NOMO-1 treated with DMSO at 0.1 percent for 48 hours (cell line): ENCODE results near the gene ZRANB3.
"Not testable (repeated sequence)": the region's sequence is repeated elsewhere in the genome, so short reads cannot be mapped to it uniquely, and the experiment has no call there.

Source experiments
- DNase-seq: peaks from one replicate; lab custom pipeline; 2025; ENCODE audit not compliant: unreplicated experiment; lab: John Stamatoyannopoulos, UW

ZRANB3 gene

DNA sequence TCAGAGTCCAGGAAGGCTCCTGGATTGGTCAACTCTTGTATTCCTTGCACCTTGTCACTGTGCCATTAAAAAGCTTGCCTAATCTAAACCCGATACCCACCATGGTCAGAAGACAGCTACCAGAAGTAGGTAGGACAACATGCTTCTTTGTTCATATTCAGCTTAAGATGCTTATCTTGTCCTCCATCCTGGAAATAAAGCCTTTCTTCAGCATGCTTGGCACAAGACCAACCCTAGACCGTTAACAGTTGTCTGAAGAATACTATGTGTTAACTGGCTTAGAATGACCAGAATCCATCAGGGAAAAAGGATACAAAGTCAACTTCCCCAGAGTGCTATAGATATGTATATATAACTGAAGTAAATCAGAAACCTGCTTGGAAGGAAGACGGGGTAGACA, 193.9 kb downstream of the ZRANB3 start:
- DNase-seq, result no peak

GRCh38 chr2:135335256-135335655, 195.8 kb downstream of the ZRANB3 start:
- DNase-seq, result no peak

GRCh38 chr2:135327146-135327545, 203.9 kb downstream of the ZRANB3 start:
- no peak for DNase-seq

GRCh38 chr2:135320465-135321355, 210.3 kb downstream of the ZRANB3 start:
- DNase-seq, result no peak

GRCh38 chr2:135318808-135319207, 212.2 kb downstream of the ZRANB3 start:
- DNase-seq, result no peak

DNA sequence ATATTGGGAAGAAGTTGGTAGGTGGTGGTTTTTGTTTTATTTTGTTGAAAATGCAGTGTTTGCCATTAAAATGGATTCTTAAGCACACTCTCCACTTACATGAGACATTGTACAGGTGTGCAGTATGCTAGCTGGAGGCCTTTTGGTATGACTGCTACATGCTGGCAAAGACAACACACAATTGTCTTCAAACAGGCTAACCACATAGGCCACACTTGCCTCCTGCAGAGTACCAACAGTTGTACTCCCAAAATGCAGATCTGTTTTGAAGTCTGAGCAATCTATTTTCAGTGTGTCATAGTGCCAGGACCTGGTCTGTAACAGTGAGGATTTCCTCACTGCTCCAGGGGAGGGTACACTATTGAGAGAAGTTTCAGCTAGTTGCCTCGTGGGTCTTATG, 213.6 kb downstream of the ZRANB3 start:
- DNase-seq, result no peak

DNA sequence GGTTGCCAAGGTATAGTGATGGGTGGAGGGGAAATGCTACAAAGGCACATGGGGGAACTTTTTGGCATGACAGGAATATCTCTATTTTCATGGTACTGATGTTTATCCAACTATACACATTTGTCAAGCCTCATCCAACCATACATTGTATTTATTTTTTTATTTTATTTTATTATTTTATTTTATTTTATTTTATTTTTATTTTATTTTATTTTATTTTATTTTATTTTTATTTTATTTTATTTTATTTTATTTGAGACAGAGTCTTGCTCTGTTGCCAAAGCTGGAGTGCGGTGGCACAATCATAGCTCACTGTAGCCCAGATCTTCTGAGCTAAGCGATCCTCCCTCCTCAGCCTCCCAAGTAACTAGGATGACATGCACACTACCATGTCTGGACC, 219.1 kb downstream of the ZRANB3 start:
- DNase-seq, result no peak

DNA sequence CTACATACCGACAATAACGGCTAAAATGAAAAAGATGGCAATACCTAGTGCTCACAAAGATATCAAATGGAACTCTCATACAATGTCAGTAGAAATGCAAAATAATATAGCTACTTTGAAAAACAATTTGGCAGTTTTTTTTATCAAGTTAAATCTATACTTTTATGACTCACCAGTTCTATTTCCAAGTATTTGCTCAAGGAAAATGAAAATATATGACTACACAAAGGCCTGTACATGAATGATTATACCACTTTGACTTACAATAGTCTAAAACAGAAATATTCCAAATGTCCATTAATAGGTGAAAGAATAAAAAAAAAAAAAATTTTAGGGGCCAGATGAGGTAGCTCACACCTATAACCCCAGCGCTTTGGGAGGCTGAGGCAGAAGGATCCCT, 219.8 kb downstream of the ZRANB3 start:
- DNase-seq, result no peak

- DNase-seq, result no peak
Observed at GRCh38 chr2:135304694-135305093, 226.3 kb downstream of the ZRANB3 start.

- peak; percentile 76 for DNase-seq
Observed at GRCh38 chr2:135299658-135300244, 231.3 kb downstream of the ZRANB3 start.

DNA sequence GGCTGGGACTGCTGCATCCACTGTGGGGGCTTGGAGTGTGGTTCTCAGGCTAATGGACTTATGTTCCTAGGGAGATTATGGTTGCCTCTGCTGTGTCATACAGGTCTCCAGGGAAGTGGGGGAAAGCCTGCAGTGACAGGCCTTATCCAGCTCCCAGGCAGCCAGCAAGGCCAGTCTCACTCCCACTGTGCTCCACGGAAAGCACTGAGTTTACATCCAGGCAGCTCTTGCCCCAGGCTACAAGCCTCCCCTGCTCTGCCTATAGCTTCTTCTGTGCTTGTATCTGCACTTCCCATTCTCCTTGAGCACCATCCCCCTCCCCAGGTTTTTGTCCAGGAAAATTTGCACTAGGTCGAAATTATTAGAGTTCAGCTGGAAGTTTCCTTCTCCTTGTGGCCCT, 231.9 kb downstream of the ZRANB3 start:
- DNase-seq, result no peak

DNA sequence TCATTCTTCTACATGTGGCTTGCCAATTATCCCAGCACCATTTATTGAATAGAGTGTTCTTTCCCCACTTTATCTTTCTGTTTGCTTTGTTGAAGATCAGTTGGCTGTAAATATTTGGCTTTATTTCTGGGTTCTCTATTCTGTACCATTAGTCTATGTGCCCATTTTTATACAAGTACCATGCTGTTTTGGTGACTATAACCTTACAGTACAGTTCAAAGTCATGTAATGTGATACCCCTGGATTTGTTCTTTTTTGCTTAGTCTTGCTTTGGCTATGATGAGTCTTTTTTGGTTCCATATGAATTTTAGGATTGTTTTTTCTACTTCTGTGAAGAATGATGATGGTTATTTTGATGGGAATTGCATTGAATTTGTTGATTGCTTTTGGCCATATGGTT, 243.9 kb downstream of the ZRANB3 start:
- not testable (repeated sequence) for DNase-seq

GRCh38 chr2:135285391-135285790, 245.6 kb downstream of the ZRANB3 start:
- DNase-seq, result no peak

DNA sequence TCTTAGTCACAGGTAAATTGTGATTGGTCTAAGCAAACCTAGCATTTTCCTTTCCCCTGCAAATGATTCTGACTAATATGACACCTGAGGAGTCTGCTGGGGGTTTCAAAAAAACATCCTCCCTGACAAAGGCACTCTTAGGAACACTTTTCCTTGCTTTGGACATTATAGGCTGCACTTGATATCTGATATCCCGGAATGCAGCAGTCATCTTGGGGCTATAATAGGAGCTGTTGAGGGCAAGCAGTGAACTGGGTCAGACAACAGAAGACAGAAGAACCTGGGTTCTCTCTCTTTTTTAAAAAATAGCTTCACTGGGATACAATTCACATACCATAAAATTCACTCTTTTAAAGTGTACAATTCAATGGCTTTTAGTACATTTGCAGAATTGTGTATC, 249.6 kb downstream of the ZRANB3 start:
- no peak for DNase-seq

- DNase-seq, result no peak
Observed at GRCh38 chr2:135279209-135279608, 251.8 kb downstream of the ZRANB3 start.

- no peak for DNase-seq
Observed at GRCh38 chr2:135276525-135276924, 254.5 kb downstream of the ZRANB3 start.

DNA sequence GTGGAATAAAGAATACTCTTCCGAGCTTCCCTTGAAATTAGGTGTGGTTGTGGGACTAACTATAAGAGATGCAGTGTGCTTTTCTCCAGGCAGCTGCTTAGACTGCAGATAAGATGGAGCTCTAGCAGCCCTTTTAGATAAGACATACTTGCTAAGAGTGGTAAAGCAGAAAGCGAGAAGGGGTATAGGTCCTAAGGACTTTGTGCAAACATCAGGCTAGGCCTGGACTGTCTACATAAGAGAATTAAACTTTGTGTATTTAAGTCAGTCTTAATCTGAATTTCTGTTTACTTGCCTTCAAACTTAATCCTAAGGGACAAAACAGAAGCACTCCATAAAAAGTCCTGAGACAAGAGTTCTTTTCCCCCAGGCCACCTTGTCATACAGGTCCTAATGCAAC, 260.0 kb downstream of the ZRANB3 start:
- no peak for DNase-seq

DNA sequence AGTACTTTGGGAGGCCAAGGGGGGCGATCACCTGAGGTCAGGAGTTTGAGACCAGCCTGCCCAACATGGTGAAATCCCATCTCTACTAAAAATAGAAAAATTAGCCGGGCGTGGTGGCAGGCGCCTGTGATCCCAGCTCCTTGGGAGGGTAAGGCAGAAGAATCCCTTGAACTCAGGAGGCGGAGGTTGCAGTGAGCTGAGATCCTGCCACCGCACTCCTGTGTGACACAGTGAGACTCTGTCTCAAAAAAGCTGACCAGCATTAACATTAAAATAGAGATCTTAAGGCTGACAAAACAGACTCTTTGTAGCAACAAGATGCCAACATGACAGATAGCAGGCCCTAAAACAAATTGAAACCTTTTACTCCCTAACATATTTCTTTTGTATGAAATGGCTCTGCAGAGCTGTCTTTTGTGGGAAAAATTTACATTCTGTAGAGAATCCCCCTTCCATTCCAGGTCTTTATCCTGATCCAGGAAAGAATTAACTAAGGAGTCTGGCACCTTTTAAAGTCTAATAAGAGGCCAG, 265.0 kb downstream of the ZRANB3 start:
- DNase-seq, result no peak

- DNase-seq, result no peak
Observed at GRCh38 chr2:135259123-135259522, 271.9 kb downstream of the ZRANB3 start.

DNA sequence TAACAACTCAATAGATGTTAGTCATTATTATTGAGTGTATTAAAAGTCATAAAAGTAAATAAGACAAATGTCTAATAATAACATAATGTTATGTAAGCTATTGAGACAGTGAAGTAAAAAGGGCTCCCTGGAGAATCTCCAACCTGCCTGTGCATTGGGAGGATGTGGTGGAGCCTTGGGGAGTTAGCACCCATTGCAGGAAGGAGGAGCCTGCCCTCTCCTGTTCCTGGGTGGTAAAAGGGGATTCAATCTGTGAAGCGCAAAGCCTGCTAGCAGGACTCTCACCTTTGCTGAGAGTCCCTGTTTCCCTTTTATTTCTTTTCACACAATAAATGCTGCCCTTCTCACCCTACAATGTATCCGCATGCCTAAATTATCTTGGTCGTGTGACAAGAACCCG, 272.8 kb downstream of the ZRANB3 start:
- DNase-seq, result no peak

DNA sequence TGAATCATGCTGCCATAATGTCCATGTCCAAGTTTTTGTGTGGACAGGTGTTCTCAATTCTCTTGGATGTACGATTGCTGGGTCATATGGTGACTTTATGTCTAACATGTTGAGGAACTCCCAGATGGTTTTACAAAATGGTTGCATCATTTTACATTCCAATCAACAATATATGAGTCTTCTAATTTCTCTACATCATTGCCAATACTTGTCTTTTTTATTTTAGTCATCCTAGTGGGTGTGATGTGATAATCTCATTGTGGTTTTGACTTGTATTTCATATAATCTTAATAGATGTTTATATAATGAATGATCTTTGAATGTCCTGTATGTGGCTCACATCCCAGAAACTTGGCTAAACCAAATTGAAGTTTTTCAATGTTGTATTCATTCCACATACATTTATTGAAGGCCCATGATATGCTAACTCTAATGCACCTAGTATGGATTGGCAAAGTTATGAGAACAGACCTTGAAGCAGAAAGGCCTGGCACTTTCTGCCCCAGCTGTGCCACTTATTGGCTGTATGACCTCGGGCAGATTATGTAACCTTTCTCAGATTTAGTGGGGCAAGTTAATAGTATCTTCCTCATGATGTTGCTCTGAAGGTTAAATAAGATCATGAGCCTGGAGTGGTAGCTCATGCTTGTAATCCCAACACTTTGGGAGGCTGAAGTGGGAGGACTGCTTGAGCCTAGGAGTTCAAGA, 273.5 kb downstream of the ZRANB3 start:
- no peak for DNase-seq
